Suprapubic skin (tissue), 4 donors: ENCODE measurements around the gene IFNA4. TPM values are rescaled to one million over a fixed set of nuclear protein-coding genes. Genes with fewer than 3 reads are reported as not detected.

Source experiments
- DNase-seq, 2 donors: peaks; one replicate each; pipeline ENCODE4 v3.0.0-alpha.2; 2019; ENCODE audit warnings: low spot score in 2 of 2
- H3K27ac ChIP-seq: fragments of 200-600 bp; sonication (generic); one replicate; pipeline ENCODE4 v1.5.1; 2019
- H3K27me3 ChIP-seq: fragments of 200-600 bp; sonication (generic); one replicate; pipeline ENCODE4 v1.5.1; 2019
- H3K36me3 ChIP-seq: fragments of 200-600 bp; sonication (generic); one replicate; pipeline ENCODE4 v1.5.1; 2019
- H3K4me1 ChIP-seq: fragments of 200-600 bp; sonication (generic); one replicate; pipeline ENCODE4 v1.5.1; 2019
- H3K4me3 ChIP-seq: fragments of 200-600 bp; sonication (generic); one replicate; pipeline ENCODE4 v1.5.1; 2019; ENCODE audit warnings: mild to moderate bottlenecking
- H3K9me3 ChIP-seq: fragments of 200-600 bp; sonication (generic); one replicate; pipeline ENCODE4 v1.5.1; 2019
- EP300 ChIP-seq: sonication (generic); formaldehyde crosslinking; IDR thresholded peaks from one replicate; pipeline ENCODE4 v1.6.1; 2017; ENCODE audit warnings: antibody characterized with exemption
- POLR2A ChIP-seq, 2 donors: fragments of 450-650 bp; IDR thresholded peaks; one replicate each; pipeline ENCODE4 v1.6.1; 2017; ENCODE audit warnings: antibody characterized with exemption in 2 of 2, mild to moderate bottlenecking in 2 of 2, moderate library complexity in 2 of 2
- POLR2AphosphoS5 ChIP-seq, 3 donors: sonication (generic); formaldehyde crosslinking; IDR thresholded peaks; one replicate each; pipeline ENCODE4 v1.6.1; 2017; ENCODE audit warnings: antibody characterized with exemption in 3 of 3
- WGBS: methylation state at CpG from one replicate; pipeline ENCODE4 v1.1.5; 2018; 5-methylcytosine and 5-hydroxymethylcytosine counted together
- total RNA-seq, 4 donors: library from RNA; depleted of rRNA; stranded (reverse); fragments of >200 nt; gene quantifications; one replicate each; pipeline ENCODE4 v1.1.0, GENCODE V29; 2016
- TF ChIP-seq, protein P1 (sequence below), 2 donors: fragments of 200-600 bp in 1 of 2; fragments of 450-650 bp in 1 of 2; sonication (generic) in 1 of 2; IDR thresholded peaks; one replicate each; pipeline ENCODE4 v1.5.1; 2016 to 2019; ENCODE audit warnings: antibody characterized with exemption in 2 of 2, mild to moderate bottlenecking in 1 of 2, moderate library complexity in 1 of 2

IFNA4 gene
- total RNA-seq, 4 donors from 2014 or later: not detected

DNA sequence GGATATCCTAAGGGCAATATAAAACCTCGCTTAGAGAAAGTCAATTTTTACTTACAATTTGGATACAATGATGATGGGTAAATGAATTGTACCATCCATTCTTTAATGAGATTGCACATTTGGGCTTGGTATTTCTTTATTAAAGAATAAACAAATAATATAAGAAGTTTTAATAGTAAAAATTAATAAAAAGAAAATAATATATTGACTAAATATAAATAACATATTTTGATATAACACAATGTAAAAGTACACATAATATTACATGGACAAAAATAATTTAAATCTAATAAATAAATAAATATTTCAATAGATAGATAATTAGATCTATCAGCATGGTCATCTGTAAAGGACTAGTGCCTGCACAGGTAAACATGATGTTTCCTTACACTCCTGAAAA is 21.9 kb downstream of the IFNA4 start:
- H3K36me3 ChIP-seq: no peaks in the 10 kb centered on the region
- no peaks in the 10 kb centered on the region for H3K9me3 ChIP-seq
- H3K4me1 ChIP-seq: no peaks in the 10 kb centered on the region
- H3K4me3 ChIP-seq: no peak overlapping the region
- H3K27ac ChIP-seq: no peak overlapping the region
- no peak for DNase-seq
- WGBS: 64% methylated on average over 1 of the region's 1 CpG
- no peaks in the 10 kb centered on the region for H3K27me3 ChIP-seq
- TF ChIP-seq, protein P1, sequence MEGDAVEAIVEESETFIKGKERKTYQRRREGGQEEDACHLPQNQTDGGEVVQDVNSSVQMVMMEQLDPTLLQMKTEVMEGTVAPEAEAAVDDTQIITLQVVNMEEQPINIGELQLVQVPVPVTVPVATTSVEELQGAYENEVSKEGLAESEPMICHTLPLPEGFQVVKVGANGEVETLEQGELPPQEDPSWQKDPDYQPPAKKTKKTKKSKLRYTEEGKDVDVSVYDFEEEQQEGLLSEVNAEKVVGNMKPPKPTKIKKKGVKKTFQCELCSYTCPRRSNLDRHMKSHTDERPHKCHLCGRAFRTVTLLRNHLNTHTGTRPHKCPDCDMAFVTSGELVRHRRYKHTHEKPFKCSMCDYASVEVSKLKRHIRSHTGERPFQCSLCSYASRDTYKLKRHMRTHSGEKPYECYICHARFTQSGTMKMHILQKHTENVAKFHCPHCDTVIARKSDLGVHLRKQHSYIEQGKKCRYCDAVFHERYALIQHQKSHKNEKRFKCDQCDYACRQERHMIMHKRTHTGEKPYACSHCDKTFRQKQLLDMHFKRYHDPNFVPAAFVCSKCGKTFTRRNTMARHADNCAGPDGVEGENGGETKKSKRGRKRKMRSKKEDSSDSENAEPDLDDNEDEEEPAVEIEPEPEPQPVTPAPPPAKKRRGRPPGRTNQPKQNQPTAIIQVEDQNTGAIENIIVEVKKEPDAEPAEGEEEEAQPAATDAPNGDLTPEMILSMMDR (IDR thresholded peaks at IDR 0.05): no peak
- TF ChIP-seq POLR2AphosphoS5 (IDR thresholded peaks at IDR 0.05) (no peak), EP300 (no peak), POLR2A (IDR thresholded peaks at IDR 0.05) (no peak)

DNA sequence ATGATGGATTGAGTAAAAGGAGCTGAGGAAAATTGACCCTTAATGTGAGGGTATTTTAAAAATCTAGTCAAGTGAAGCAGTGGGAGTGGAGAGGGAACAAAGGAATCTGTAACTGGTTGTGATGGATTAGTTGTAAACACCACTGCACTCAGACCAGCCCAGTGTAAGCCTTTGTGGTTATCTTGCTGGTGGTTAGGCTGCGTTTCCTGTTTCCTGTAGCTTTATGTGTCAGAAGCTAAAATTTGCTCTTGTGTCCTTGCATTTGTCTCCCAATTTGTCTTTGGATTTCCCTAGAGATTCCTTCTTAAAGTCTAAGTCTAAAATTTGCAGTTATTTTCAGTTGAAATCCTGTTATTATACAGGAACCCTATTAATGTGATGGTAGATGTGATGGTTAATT is 27.2 kb downstream of the IFNA4 start:
- Histone ChIP-seq H3K27ac (no peak overlapping the region), H3K4me3 (no peak overlapping the region), H3K9me3 (no peaks in the 10 kb centered on the region), H3K27me3 (no peaks in the 10 kb centered on the region), H3K4me1 (no peaks in the 10 kb centered on the region), H3K36me3 (no peaks in the 10 kb centered on the region)
- TF ChIP-seq, protein P1 (IDR thresholded peaks at IDR 0.05): no peak
- TF ChIP-seq POLR2A (IDR thresholded peaks at IDR 0.05): no peak
- no peak for TF ChIP-seq EP300
- no peak for TF ChIP-seq POLR2AphosphoS5 (IDR thresholded peaks at IDR 0.05)
- no peak for DNase-seq
- WGBS: 14% methylated on average over 1 of the region's 1 CpG

DNA sequence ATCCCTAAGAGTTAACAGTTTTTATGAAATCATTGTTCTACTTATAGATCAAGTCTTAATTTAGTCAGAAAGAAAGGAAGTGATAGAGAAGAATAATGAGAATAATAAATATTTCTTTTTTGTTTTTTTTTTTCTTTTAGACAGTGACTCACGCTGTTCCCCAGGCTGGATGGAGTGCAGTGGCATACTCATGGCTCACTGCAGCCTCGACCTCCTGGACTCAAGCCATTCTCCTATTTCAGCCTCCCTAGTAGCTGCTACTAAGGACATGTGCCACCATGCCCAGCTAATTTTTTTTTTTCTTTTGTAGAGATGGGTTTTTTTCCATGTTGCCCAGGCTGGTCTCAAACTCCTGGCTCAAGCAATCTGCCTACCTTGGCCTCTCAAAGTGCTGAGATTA is 31.9 kb downstream of the IFNA4 start:
- Histone ChIP-seq H3K36me3 (no peaks in the 10 kb centered on the region), H3K4me1 (peaks cover 3% of the 10 kb centered on the region), H3K9me3 (no peaks in the 10 kb centered on the region), H3K27me3 (no peaks in the 10 kb centered on the region), H3K4me3 (no peak overlapping the region), H3K27ac (no peak overlapping the region)
- WGBS: 43% methylated on average over 2 of the region's 2 CpGs
- TF ChIP-seq, protein P1 (IDR thresholded peaks at IDR 0.05): no peak
- TF ChIP-seq POLR2A (IDR thresholded peaks at IDR 0.05) (no peak), POLR2AphosphoS5 (IDR thresholded peaks at IDR 0.05) (no peak), EP300 (no peak)
- no peak for DNase-seq

DNA sequence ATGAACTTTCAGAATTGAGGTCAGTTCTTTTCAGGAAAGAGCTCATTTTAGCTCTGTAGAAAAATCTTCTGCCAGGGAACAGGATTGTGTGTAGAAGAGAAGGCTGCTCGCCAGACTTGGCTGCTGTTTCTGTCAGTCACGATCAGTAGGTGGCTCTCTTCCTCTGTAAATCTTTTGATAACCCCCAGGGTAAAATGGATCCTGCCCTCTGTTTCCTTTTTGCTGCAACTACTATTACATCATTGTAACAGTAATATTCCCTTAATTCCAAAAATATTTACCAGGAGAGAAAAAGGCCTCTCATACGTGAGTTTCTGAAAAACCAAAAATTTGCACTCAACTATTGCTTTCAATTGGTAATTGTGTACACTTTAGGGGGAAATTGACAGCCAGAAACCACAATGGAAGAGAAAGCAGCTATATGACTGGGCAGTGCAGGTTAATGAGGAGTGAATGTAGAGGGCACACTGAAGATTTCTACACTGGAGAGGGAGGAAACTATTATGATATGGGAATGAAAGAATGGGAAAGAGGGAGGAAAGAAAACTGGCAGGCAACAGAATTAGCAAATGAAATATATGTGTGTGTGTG is 33.3 kb downstream of the IFNA4 start:
- TF ChIP-seq EP300 (no peak), POLR2A (IDR thresholded peaks at IDR 0.05) (no peak), POLR2AphosphoS5 (IDR thresholded peaks at IDR 0.05) (no peak)
- TF ChIP-seq, protein P1 (IDR thresholded peaks at IDR 0.05): no peak
- no peaks in the 10 kb centered on the region for H3K27me3 ChIP-seq
- H3K36me3 ChIP-seq: no peaks in the 10 kb centered on the region
- no peak overlapping the region for H3K27ac ChIP-seq
- peaks cover 3% of the 10 kb centered on the region for H3K4me1 ChIP-seq
- no peak overlapping the region for H3K4me3 ChIP-seq
- no peak for DNase-seq
- no peaks in the 10 kb centered on the region for H3K9me3 ChIP-seq
- 8% methylated on average over 3 of the region's 3 CpGs for WGBS

DNA sequence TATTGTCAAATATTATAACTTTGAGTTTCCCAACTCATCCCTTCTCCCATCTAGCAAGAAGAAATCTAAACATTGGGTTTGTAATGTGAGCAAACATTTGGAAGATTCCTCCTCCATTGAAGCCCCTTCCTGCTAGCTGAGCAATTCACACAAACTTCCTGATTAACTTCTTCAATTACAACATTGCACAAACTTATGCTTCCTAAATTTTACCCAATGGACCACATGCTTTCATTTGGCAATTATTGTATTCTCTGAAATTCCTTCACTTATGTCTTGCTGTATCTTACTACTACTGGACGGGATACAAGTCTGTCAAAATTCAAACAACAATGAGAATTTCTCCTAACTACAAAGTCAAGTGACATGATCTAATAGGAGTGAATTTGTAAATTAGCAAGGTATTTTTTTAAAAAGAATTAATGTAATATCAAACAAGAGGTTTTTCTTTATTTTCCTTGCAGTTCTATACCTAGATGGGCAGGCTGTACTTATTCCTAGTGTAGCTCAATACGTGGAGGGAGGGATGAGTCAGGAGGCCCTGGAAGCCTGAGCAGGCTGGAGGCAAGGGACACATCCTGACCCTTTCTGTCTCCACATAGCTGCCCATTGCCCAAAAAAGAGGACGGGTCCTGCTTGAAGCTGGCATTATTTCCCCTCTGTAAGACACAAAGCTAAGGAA is 33.9 kb downstream of the IFNA4 start:
- TF ChIP-seq EP300 (no peak), POLR2A (IDR thresholded peaks at IDR 0.05) (no peak), POLR2AphosphoS5 (IDR thresholded peaks at IDR 0.05) (no peak)
- TF ChIP-seq, protein P1 (IDR thresholded peaks at IDR 0.05): no peak
- Histone ChIP-seq H3K4me1 (peaks cover 3% of the 10 kb centered on the region), H3K27me3 (no peaks in the 10 kb centered on the region), H3K9me3 (no peaks in the 10 kb centered on the region), H3K36me3 (no peaks in the 10 kb centered on the region), H3K27ac (no peak overlapping the region), H3K4me3 (no peak overlapping the region)
- WGBS: 39% methylated on average over 3 of the region's 3 CpGs
- DNase-seq: no peak
